Activated CD4-positive, alpha-beta memory T cell treated with anti-CD3 and anti-CD28 coated beads for 36 hours (primary cell): Measurements from ENCODE around the gene SPTBN4. TPM values are rescaled to one million over a fixed set of nuclear protein-coding genes. Genes with fewer than 3 reads are reported as not detected.
A peak's percentile ranks its signal among the peaks of the same experiment; 100 is the strongest.
"Not testable (repeated sequence)": the region's sequence is repeated elsewhere in the genome, so short reads cannot be mapped to it uniquely, and the experiment has no call there.

Experiments used
- CTCF ChIA-PET: fragments of 350-600 bp; sonication (Branson Sonifier 250); formaldehyde crosslinking; loops from one replicate; lab custom pipeline; 2021; ENCODE audit warnings: antibody characterized with exemption, inconsistent platforms; lab: Charles Lee
- POLR2A ChIA-PET: fragments of 350-600 bp; sonication (Branson Sonifier 250); formaldehyde crosslinking; loops from one replicate; lab custom pipeline; 2021; ENCODE audit warnings: antibody characterized with exemption; lab: Charles Lee
- DNase-seq: peaks from one replicate; pipeline ENCODE4 v3.0.0-alpha.2; 2020
- H3K27ac Mint-ChIP-seq: one replicate; pipeline ENCODE4 v1.8.0; 2021; ENCODE audit warnings: mixed read lengths
- H3K27me3 Mint-ChIP-seq: one replicate; pipeline ENCODE4 v1.8.0; 2021; ENCODE audit warnings: mixed read lengths
- H3K36me3 Mint-ChIP-seq: one replicate; pipeline ENCODE4 v1.8.0; 2021; ENCODE audit warnings: mixed read lengths
- H3K4me1 Mint-ChIP-seq: one replicate; pipeline ENCODE4 v1.8.0; 2021; ENCODE audit warnings: low read depth, mixed read lengths
- H3K4me3 Mint-ChIP-seq: one replicate; pipeline ENCODE4 v1.8.0; 2021; ENCODE audit warnings: mild to moderate bottlenecking, mixed read lengths
- H3K9me3 Mint-ChIP-seq: one replicate; pipeline ENCODE4 v1.8.0; 2021; ENCODE audit warnings: mixed read lengths
- intact Hi-C: fragments of 100-400 bp; cut with micrococcal nuclease; formaldehyde crosslinking; loops from one replicate; pipeline ENCODE4 v1.15.1; 2023
- total RNA-seq, 2 experiments: library from RNA; stranded (reverse); gene quantifications; one replicate each; pipeline ENCODE4 v1.2.3, GENCODE V29; 2021

Gene SPTBN4
- total RNA-seq, 2 experiments from 2014 or later, result 0.53 to 1.2 TPM

GRCh38 chr19:40465557-40466218 lies 1.1 kb upstream of the SPTBN4 start, which contains the start of gene BLVRB:
BLVRB (minus strand) TSS chr19:40465745; CDS start chr19:40465688, 57 bp downstream.
- Mint-ChIP-seq H3K9me3 (no peaks in the 10 kb centered on the region), H3K27me3 (peaks cover 10% of the 10 kb centered on the region), H3K36me3 (peaks cover 5% of the 10 kb centered on the region), H3K4me1 (peaks cover 31% of the 10 kb centered on the region), H3K27ac (peak within 1 kb of the TSS; percentile 68), H3K4me3 (peak within 1 kb of the TSS; percentile 76)
- intact Hi-C loops, result loop anchor here (1.0 to 10.0 kb wide), 8 partner anchors 11 to 289 kb away; partner anchors contain the start of genes ACTMAP, C19orf47, PLD3 and SERTAD3
- ChIA-PET CTCF (interaction anchor here (0.6 to 4.1 kb wide), 15 partner anchors 10 to 169 kb away, joined by 3 to 32 read pairs (median 8); partner anchors contain the start of genes SERTAD1 and SERTAD3), POLR2A (interaction anchor here (0.6 to 4.3 kb wide), 7 partner anchors 10 to 798 kb away, joined by 3 to 20 read pairs (median 4); partner anchors contain the start of genes C19orf47, HNRNPUL1, PLD3 and SERTAD3)
- peak; percentile 100 for DNase-seq

- Mint-ChIP-seq H3K9me3 (no peaks in the 10 kb centered on the region), H3K27me3 (peaks cover 10% of the 10 kb centered on the region), H3K36me3 (peaks cover 5% of the 10 kb centered on the region), H3K27ac (peak overlapping the region; percentile 68), H3K4me3 (peak overlapping the region; percentile 76), H3K4me1 (peaks cover 31% of the 10 kb centered on the region)
- peak; percentile 90 for DNase-seq
- ChIA-PET POLR2A (interaction anchor here (0.7 to 4.3 kb wide), 4 partner anchors 10 to 118 kb away, joined by 3 to 20 read pairs (median 4); partner anchors contain the start of genes C19orf47, PLD3 and SERTAD3), CTCF (interaction anchor here (0.6 to 4.1 kb wide), 9 partner anchors 11 to 168 kb away, joined by 3 to 32 read pairs (median 13); partner anchors contain the start of gene SERTAD3)
- intact Hi-C loops, result loop anchor here (1.0 to 10.0 kb wide), 5 partner anchors 10 to 288 kb away; partner anchors contain the start of genes ACTMAP, C19orf47, PLD3 and SNRPA
These were observed 399 bp upstream of the SPTBN4 start for GRCh38 chr19:40466219-40466984.

- Mint-ChIP-seq H3K9me3 (no peaks in the 10 kb centered on the region), H3K27me3 (peaks cover 10% of the 10 kb centered on the region), H3K4me1 (peaks cover 24% of the 10 kb centered on the region), H3K4me3 (no peak overlapping the region), H3K36me3 (peaks cover 5% of the 10 kb centered on the region), H3K27ac (no peak overlapping the region)
- DNase-seq, result no peak
- ChIA-PET POLR2A (no interaction called here), CTCF (no interaction called here)
- intact Hi-C loops, result loop anchor here (10.0 kb wide), 3 partner anchors 56 to 286 kb away; partner anchors contain the start of genes ACTMAP and SNRPA
These were observed 2.2 kb downstream of the SPTBN4 start for GRCh38 chr19:40469011-40469410.

GRCh38 chr19:40471111-40471510 lies 4.3 kb downstream of the SPTBN4 start:
- POLR2A ChIA-PET, result no interaction called here
- intact Hi-C loops, result no loop called here
- no peak overlapping the region for H3K4me3 Mint-ChIP-seq
- no peaks in the 10 kb centered on the region for H3K9me3 Mint-ChIP-seq
- H3K36me3 Mint-ChIP-seq, result peaks cover 5% of the 10 kb centered on the region
- peaks cover 12% of the 10 kb centered on the region for H3K27me3 Mint-ChIP-seq
- no peak for DNase-seq
- no peak overlapping the region for H3K27ac Mint-ChIP-seq
- CTCF ChIA-PET, result no interaction called here
- H3K4me1 Mint-ChIP-seq, result peaks cover 9% of the 10 kb centered on the region

GRCh38 chr19:40472516-40472915 lies 5.7 kb downstream of the SPTBN4 start:
- H3K27me3 Mint-ChIP-seq, result peaks cover 5% of the 10 kb centered on the region
- no peak overlapping the region for H3K4me3 Mint-ChIP-seq
- POLR2A ChIA-PET, result no interaction called here
- no peaks in the 10 kb centered on the region for H3K9me3 Mint-ChIP-seq
- no peak overlapping the region for H3K27ac Mint-ChIP-seq
- CTCF ChIA-PET, result no interaction called here
- no peaks in the 10 kb centered on the region for H3K36me3 Mint-ChIP-seq
- peaks cover 2% of the 10 kb centered on the region for H3K4me1 Mint-ChIP-seq
- no peak for DNase-seq
- intact Hi-C loops, result no loop called here

- no peaks in the 10 kb centered on the region for H3K4me1 Mint-ChIP-seq
- POLR2A ChIA-PET, result no interaction called here
- CTCF ChIA-PET, result no interaction called here
- no peaks in the 10 kb centered on the region for H3K36me3 Mint-ChIP-seq
- no peak overlapping the region for H3K4me3 Mint-ChIP-seq
- intact Hi-C loops, result no loop called here
- H3K27ac Mint-ChIP-seq, result no peak overlapping the region
- H3K27me3 Mint-ChIP-seq, result peaks cover 2% of the 10 kb centered on the region
- DNase-seq, result no peak
- no peaks in the 10 kb centered on the region for H3K9me3 Mint-ChIP-seq
These were observed 7.9 kb downstream of the SPTBN4 start for GRCh38 chr19:40474737-40475136.

- H3K27ac Mint-ChIP-seq, H3K4me3 Mint-ChIP-seq, H3K4me1 Mint-ChIP-seq, DNase-seq, H3K27me3 Mint-ChIP-seq, H3K36me3 Mint-ChIP-seq, H3K9me3 Mint-ChIP-seq: not testable (repeated sequence)
- POLR2A ChIA-PET, result interaction anchor here (0.8 kb wide), 1 partner anchor 10 kb away, joined by 3 read pairs; the partner anchor contains the start of gene BLVRB
- intact Hi-C loops, result loop anchor here (1.0 kb wide), 1 partner anchor 10 kb away; no protein-coding TSS in a partner anchor
- CTCF ChIA-PET, result interaction anchor here (0.5 to 1.7 kb wide), 2 partner anchors 12 to 1361 kb away, joined by 4 to 8 read pairs; no protein-coding TSS in a partner anchor
These were observed 9.3 kb downstream of the SPTBN4 start for GRCh38 chr19:40475878-40476644.

GRCh38 chr19:40486017-40486416 lies 19.2 kb downstream of the SPTBN4 start:
- Mint-ChIP-seq H3K36me3 (no peaks in the 10 kb centered on the region), H3K9me3 (no peaks in the 10 kb centered on the region), H3K27ac (no peak overlapping the region), H3K27me3 (peaks cover 16% of the 10 kb centered on the region), H3K4me1 (no peaks in the 10 kb centered on the region), H3K4me3 (no peak overlapping the region)
- DNase-seq, result no peak
- ChIA-PET POLR2A (no interaction called here), CTCF (no interaction called here)
- intact Hi-C loops, result no loop called here

- H3K36me3 Mint-ChIP-seq, result no peaks in the 10 kb centered on the region
- no peak for DNase-seq
- POLR2A ChIA-PET, result no interaction called here
- intact Hi-C loops, result no loop called here
- no peaks in the 10 kb centered on the region for H3K4me1 Mint-ChIP-seq
- no peaks in the 10 kb centered on the region for H3K9me3 Mint-ChIP-seq
- no peak overlapping the region for H3K27ac Mint-ChIP-seq
- CTCF ChIA-PET, result interaction anchor here (1.7 kb wide), 1 partner anchor 185 kb away, joined by 4 read pairs; no protein-coding TSS in a partner anchor
- no peak overlapping the region for H3K4me3 Mint-ChIP-seq
- H3K27me3 Mint-ChIP-seq, result peaks cover 15% of the 10 kb centered on the region
These were observed 23.1 kb downstream of the SPTBN4 start for GRCh38 chr19:40489882-40490230.

GRCh38 chr19:40492274-40492673 lies 25.5 kb downstream of the SPTBN4 start:
- POLR2A ChIA-PET, result no interaction called here
- H3K4me3 Mint-ChIP-seq, result no peak overlapping the region
- CTCF ChIA-PET, result no interaction called here
- peaks cover 15% of the 10 kb centered on the region for H3K27me3 Mint-ChIP-seq
- no peak overlapping the region for H3K27ac Mint-ChIP-seq
- no peaks in the 10 kb centered on the region for H3K9me3 Mint-ChIP-seq
- no peaks in the 10 kb centered on the region for H3K4me1 Mint-ChIP-seq
- no peaks in the 10 kb centered on the region for H3K36me3 Mint-ChIP-seq
- no peak for DNase-seq
- intact Hi-C loops, result no loop called here

GRCh38 chr19:40493778-40494177 lies 27.0 kb downstream of the SPTBN4 start:
- Mint-ChIP-seq H3K4me1 (no peaks in the 10 kb centered on the region), H3K27me3 (peaks cover 6% of the 10 kb centered on the region), H3K4me3 (no peak overlapping the region), H3K9me3 (no peaks in the 10 kb centered on the region), H3K27ac (no peak overlapping the region), H3K36me3 (no peaks in the 10 kb centered on the region)
- intact Hi-C loops, result no loop called here
- ChIA-PET POLR2A (no interaction called here), CTCF (interaction anchor here (1.4 kb wide), 1 partner anchor 141 kb away, joined by 4 read pairs; no protein-coding TSS in a partner anchor)
- DNase-seq, result no peak
